KMS-11 (cell line): ENCODE data around the gene FANCL.

ENCODE experiments used
- H2AFZ ChIP-seq: fragments of 200-600 bp; sonication (generic); 2 replicates; pipeline ENCODE4 v1.6.1; 2016; ENCODE audit warnings: antibody characterized with exemption, mixed run types, low read depth
- H3K27ac ChIP-seq: fragments of 200-600 bp; sonication (generic); 2 replicates; pipeline ENCODE4 v1.6.1; 2016; ENCODE audit warnings: mild to moderate bottlenecking, mixed run types
- H3K27me3 ChIP-seq: fragments of 200-600 bp; sonication (generic); 2 replicates; pipeline ENCODE4 v1.6.1; 2017; ENCODE audit warnings: mild to moderate bottlenecking, low read depth, mixed run types, moderate library complexity; ENCODE audit not compliant: insufficient read depth
- H3K36me3 ChIP-seq: fragments of 200-600 bp; sonication (generic); 2 replicates; pipeline ENCODE4 v1.6.1; 2017; ENCODE audit warnings: mild to moderate bottlenecking, mixed run types; ENCODE audit not compliant: insufficient read depth
- H3K4me1 ChIP-seq: fragments of 200-600 bp; sonication (generic); 2 replicates; pipeline ENCODE4 v1.6.1; 2016; ENCODE audit warnings: mild to moderate bottlenecking, low read depth, mixed run types; ENCODE audit not compliant: poor library complexity, severe bottlenecking
- H3K4me2 ChIP-seq: fragments of 200-600 bp; sonication (generic); 2 replicates; pipeline ENCODE4 v1.7.0; 2016; ENCODE audit warnings: mild to moderate bottlenecking, mixed run types
- H3K4me3 ChIP-seq: fragments of 200-600 bp; sonication (generic); IDR thresholded peaks from 2 replicates; pipeline ENCODE4 v1.6.1; 2017; ENCODE audit warnings: low read depth, low read length, mixed read lengths; ENCODE audit not compliant: insufficient read depth
- H3K79me2 ChIP-seq: fragments of 200-600 bp; sonication (generic); 2 replicates; pipeline ENCODE4 v1.6.1; 2016; ENCODE audit warnings: low read depth, mixed run types; ENCODE audit not compliant: insufficient read depth
- H3K9ac ChIP-seq: fragments of 200-600 bp; sonication (generic); 2 replicates; pipeline ENCODE4 v1.6.1; 2016; ENCODE audit warnings: mild to moderate bottlenecking, mixed run types
- H4K20me1 ChIP-seq: fragments of 200-600 bp; sonication (generic); 2 replicates; pipeline ENCODE4 v1.6.1; 2016; ENCODE audit warnings: mild to moderate bottlenecking, mixed run types; ENCODE audit not compliant: insufficient read depth
- TF ChIP-seq, protein P1 (sequence below): fragments of 200-600 bp; sonication (generic); conservative IDR thresholded peaks from 2 replicates; pipeline ENCODE4 v1.6.1; 2017; ENCODE audit warnings: low read depth, mild to moderate bottlenecking, antibody characterized with exemption, low read length, moderate library complexity, mixed read lengths

FANCL gene

DNA sequence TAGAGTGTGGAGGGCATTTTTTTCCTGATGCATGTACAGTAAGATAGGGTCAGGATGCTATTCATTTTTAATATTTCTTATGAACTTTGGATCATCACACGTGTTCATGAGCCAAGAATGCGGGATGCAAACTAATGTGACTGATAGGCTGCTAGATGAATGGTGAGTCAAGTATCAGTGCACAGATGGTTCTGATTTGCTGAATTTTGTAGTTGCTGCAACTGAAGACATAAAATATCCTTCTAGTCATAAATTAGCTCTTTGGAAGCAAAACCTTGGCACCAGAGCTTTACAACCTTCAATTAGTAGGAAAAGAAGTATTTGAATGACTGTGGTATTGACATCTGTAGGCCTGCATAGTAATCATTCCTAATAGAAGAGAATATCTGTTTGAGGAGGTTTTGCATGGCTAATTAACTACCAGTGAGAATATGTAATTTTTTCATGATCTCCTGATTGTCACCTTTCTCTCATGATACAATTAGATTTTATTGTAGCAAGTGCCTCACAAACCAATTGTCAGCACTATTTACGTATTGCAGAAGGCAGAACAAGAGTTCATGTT lies 100.5 kb downstream of the FANCL start:
- no peak overlapping the region for H3K4me2 ChIP-seq
- H3K4me1 ChIP-seq = no peaks in the 10 kb centered on the region
- H2AFZ ChIP-seq = no peak overlapping the region
- H3K36me3 ChIP-seq = no peaks in the 10 kb centered on the region
- H3K4me3 ChIP-seq = no peak overlapping the region
- no peaks in the 10 kb centered on the region for H3K27me3 ChIP-seq
- H3K79me2 ChIP-seq = no peaks in the 10 kb centered on the region
- H3K27ac ChIP-seq = no peak overlapping the region
- TF ChIP-seq, protein P1, sequence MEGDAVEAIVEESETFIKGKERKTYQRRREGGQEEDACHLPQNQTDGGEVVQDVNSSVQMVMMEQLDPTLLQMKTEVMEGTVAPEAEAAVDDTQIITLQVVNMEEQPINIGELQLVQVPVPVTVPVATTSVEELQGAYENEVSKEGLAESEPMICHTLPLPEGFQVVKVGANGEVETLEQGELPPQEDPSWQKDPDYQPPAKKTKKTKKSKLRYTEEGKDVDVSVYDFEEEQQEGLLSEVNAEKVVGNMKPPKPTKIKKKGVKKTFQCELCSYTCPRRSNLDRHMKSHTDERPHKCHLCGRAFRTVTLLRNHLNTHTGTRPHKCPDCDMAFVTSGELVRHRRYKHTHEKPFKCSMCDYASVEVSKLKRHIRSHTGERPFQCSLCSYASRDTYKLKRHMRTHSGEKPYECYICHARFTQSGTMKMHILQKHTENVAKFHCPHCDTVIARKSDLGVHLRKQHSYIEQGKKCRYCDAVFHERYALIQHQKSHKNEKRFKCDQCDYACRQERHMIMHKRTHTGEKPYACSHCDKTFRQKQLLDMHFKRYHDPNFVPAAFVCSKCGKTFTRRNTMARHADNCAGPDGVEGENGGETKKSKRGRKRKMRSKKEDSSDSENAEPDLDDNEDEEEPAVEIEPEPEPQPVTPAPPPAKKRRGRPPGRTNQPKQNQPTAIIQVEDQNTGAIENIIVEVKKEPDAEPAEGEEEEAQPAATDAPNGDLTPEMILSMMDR = no peak
- no peak overlapping the region for H3K9ac ChIP-seq
- no peaks in the 10 kb centered on the region for H4K20me1 ChIP-seq

DNA sequence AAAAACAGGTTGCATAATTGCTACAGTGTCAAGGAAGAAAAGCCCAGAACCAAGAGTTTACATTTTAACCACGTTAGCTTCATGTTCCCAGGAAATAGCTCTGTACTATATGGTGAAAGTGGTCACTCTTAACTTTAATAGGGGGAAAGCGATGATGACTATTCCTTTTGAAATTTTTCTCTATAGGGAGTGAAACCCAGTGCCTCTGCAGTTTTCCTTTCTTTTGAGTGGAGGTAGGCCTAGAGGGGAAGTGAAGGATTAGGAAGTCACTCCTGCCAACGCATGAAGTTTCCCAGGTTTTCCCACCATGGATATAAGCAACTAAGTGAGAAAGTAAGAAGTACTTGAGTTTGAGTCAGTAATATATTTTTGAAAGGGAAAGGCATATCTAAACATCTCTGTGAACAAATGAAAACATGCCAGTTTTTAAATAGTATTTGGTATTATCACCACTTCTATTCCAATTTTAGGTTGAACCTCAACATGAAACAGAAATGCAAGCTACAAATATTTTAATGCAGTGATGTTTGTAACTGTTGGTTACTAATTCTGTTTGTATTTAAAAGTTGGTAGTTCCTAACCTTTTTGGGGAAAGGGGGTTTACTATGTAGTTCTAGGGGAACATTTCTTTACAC lies 102.6 kb downstream of the FANCL start:
- H3K4me3 ChIP-seq = no peak overlapping the region
- H3K9ac ChIP-seq = no peak overlapping the region
- no peaks in the 10 kb centered on the region for H4K20me1 ChIP-seq
- H3K27ac ChIP-seq = no peak overlapping the region
- H3K79me2 ChIP-seq = no peaks in the 10 kb centered on the region
- no peaks in the 10 kb centered on the region for H3K36me3 ChIP-seq
- H3K27me3 ChIP-seq = no peaks in the 10 kb centered on the region
- H3K4me1 ChIP-seq = no peaks in the 10 kb centered on the region
- H2AFZ ChIP-seq = no peak overlapping the region
- TF ChIP-seq, protein P1 = no peak
- H3K4me2 ChIP-seq = no peak overlapping the region

DNA sequence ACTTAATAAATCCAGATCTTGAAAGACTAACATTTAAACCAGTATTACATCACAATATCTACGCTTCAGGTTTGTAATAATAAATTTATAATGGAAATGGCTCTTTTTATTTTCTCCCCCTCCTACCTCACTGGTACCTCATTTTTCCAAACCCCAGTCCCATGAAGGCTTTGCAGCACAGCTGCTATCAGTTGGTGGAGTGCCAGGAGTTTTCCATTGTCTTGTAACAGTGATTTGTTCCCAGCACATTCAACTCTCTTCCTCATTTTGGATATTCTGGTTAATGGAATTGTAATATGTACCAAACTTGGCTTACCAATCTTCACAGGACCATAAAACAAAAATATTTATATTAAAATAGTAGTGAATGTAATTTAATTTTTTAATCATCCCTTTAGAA lies 103.3 kb downstream of the FANCL start:
- Histone ChIP-seq H3K27ac (no peak overlapping the region), H4K20me1 (no peaks in the 10 kb centered on the region), H3K36me3 (no peaks in the 10 kb centered on the region), H3K79me2 (no peaks in the 10 kb centered on the region), H3K4me1 (no peaks in the 10 kb centered on the region), H3K4me3 (no peak overlapping the region), H2AFZ (no peak overlapping the region), H3K27me3 (no peaks in the 10 kb centered on the region), H3K4me2 (no peak overlapping the region), H3K9ac (no peak overlapping the region)
- TF ChIP-seq, protein P1 = no peak

DNA sequence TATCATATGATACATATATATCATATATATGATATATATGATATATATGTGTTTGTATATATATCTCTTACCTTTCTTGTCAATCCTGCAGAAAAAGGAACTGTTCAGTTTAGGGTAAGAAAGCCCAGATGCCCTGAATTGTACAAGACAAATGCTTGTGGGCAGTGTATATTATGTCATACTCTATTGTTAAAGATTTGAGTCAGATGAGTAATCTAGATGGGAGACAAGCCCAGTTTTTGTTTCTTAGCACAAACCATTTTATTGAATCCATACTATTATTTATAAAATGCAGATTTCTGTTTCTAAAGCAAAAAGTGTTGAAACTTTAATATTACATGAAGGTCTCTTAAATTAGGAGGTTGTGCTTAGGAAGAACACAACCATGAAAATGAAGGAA lies 103.9 kb downstream of the FANCL start:
- Histone ChIP-seq H3K4me3 (no peak overlapping the region), H3K9ac (no peak overlapping the region), H2AFZ (no peak overlapping the region), H3K36me3 (no peaks in the 10 kb centered on the region), H3K79me2 (no peaks in the 10 kb centered on the region), H4K20me1 (no peaks in the 10 kb centered on the region), H3K4me1 (no peaks in the 10 kb centered on the region), H3K27ac (no peak overlapping the region), H3K27me3 (no peaks in the 10 kb centered on the region), H3K4me2 (no peak overlapping the region)
- TF ChIP-seq, protein P1 = no peak
